Endometrium (tissue), 2 donors: ENCODE data around the gene LANCL2.
A peak's percentile ranks its signal among the peaks of the same experiment; 100 is the strongest.
"Not testable (repeated sequence)": the region's sequence is repeated elsewhere in the genome, so short reads cannot be mapped to it uniquely, and the experiment has no call there.

Source experiments
- FAIRE-seq: peaks from 2 replicates; lab custom pipeline; 2012; peaks lifted over from hg19 to GRCh38; lab: Jason Lieb, UNC
- donor health status: control.
- donor health status: control.

Gene LANCL2

DNA sequence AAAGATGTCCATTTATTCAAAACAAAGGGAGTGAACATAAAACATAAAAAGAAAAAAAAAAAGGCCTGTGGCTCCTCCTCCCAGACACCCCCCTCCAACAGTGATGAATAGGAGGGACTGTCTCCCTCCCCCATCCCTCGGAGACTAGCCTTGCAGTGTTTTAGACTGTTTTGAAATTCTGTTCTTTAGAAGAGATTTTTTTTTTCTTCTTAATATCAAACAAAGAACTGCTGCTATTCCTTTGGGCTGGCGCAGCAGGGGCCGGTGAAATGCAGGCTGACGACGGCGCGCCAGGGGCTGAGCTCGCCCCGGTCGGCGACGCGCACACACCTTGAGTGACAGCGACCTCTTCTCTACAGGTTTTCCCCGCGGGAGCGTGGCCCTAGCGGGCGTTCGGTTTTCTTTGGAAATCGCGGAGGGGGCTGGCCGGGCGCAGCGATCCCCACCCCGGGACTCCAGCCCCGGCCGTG, at the start of gene LANCL2:
Gene LANCL2 (plus strand): TSS at position 133 of the 470 bp plus-strand sequence. CDS start 689 bp downstream, outside the sequence.
- peak; percentile 88 for FAIRE-seq

- peak; percentile 33 for FAIRE-seq
Measured at GRCh38 chr7:55325371-55325792, 39.8 kb upstream of the LANCL2 start.

- FAIRE-seq, result peak; percentile 41
Measured at GRCh38 chr7:55326081-55326835, 38.9 kb upstream of the LANCL2 start.

- FAIRE-seq, result no peak
Measured at GRCh38 chr7:55326945-55327626, 38.1 kb upstream of the LANCL2 start.

DNA sequence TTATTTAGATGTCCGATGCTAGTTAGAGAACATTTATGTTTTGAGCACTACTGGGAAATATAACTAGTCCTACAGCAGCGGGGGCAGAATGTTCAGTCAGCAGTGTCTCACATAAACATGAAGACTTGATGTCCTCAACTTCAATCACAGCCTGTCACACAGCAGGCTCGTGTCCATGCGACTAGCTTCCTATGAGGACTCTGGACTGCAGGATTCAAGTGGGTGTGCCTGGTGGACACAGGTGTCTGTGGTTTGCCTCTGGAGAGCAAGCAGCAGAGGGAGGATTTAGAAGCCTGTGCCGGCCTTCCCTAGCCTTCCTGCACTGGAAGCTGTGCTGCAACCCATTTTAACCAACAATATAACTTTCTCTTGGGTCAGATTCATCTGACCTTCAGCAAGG, 30.0 kb upstream of the LANCL2 start:
- no peak for FAIRE-seq

DNA sequence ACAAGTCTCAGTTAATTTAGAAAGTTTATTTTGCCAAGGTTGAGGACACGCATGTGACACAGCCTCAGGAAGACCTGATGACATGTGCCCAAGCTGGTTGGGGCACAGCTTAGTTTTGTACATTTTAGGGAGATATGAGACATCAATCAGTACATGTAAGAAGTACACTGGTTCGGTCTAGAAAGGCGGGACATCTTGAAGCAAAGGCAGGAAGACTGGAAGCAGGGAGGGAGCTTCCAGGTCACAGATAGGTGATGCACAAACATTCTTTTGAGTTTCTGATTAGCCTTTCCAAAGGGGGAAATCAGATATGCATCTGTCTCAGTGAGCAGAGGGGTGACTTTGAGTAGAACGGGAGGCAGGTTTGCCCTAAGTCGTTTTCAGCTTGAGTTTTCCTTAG, 29.4 kb upstream of the LANCL2 start:
- FAIRE-seq, result no peak

DNA sequence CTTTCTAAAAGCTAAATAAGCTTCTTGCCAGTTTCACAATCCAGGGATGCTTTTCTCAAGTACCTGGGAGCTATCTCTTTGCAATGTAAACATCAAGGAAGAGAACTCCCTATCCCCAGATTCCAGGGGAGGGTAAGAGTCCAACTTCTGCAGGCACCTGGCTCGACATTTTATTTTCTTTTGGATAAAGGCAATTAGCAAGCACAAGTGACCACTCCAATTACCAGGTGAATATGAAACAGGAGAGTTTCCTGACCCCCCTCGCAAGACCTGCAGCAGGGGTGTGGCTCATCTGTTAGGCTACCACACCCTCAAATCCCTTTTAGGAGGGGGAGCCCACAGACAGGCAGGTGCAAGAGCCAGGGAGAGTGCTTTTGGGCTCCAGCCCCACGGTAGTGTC, 28.6 kb upstream of the LANCL2 start:
- no peak for FAIRE-seq

DNA sequence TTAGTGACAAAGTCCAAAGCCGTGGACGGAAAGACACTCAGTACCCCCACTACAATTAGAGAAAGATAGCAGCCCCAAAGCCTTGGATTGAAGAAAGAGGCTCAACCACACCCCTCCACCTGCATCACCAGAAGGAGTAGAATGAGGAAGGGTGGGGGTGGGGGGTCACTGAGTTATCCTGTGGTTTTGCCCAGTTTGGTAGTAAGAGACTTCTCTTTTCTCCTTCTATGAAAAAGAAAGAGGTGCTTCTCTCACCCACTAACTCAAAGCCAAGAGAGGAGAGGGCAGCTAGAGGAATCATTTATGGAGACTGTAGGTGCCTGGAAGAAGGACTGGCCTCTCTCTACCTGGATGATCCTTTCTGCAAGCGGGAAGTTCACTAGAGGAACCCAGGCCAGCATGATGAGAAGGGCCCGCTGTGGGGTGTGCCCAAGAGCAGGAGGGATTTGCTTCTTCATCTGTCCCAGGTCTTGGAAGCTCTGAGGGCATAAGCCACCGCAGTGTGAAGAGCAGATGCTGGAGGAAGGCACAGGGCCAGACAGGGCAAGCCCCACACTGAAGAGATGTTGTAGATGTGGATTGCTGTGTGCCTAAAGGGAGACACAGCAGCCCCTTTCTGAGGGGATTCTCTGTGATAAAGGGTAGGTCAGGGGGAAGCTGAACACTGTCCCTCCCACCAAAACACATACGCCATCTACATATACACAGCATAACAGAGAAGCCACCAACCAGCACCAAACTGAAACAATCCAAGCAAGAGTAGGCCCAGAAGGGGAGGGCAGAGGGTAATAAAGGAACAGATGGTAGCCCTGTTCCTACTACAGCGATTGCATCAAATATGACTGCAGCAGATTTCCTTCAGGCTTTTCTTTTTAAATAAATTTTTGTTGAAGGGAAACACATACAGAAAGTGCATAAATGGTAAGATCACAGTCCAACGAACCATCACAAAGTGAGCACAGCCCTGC, 25.8 kb upstream of the LANCL2 start:
- no peak for FAIRE-seq

- FAIRE-seq, result no peak
Measured at GRCh38 chr7:55342216-55342871, 22.8 kb upstream of the LANCL2 start.

- no peak for FAIRE-seq
Measured at GRCh38 chr7:55343002-55343781, 21.9 kb upstream of the LANCL2 start.

- no peak for FAIRE-seq
Measured at GRCh38 chr7:55343860-55344606, 21.1 kb upstream of the LANCL2 start.

DNA sequence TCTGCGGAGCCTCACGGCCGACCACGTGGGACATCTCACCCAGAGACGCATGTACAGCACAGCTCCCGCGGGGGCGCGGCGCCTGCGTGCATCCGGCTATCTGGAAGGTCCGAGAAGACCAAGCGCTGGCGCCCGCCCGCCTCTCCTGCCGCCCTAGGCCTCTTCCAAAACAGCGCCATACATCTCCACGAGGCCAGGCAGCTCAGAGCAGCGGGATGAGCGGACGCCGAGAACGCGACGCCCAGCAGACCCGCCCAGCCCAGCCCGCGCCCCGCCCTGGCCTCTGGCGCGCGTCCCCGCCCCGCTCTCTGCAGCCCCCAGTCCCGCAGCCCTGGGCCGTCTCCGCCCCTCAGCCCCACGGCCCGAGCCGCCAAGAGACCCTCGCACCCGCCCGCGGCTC, 20.3 kb upstream of the LANCL2 start:
- FAIRE-seq, result no peak

GRCh38 chr7:55345292-55345691, 19.8 kb upstream of the LANCL2 start:
- no peak for FAIRE-seq

- peak; percentile 29 for FAIRE-seq
Measured at GRCh38 chr7:55348502-55348901, 16.6 kb upstream of the LANCL2 start.

- FAIRE-seq, result no peak
Measured at GRCh38 chr7:55349121-55349520, 16.0 kb upstream of the LANCL2 start.

- no peak for FAIRE-seq
Measured at GRCh38 chr7:55350281-55350680, 14.9 kb upstream of the LANCL2 start.

GRCh38 chr7:55351263-55351662, 13.9 kb upstream of the LANCL2 start:
- FAIRE-seq, result no peak

DNA sequence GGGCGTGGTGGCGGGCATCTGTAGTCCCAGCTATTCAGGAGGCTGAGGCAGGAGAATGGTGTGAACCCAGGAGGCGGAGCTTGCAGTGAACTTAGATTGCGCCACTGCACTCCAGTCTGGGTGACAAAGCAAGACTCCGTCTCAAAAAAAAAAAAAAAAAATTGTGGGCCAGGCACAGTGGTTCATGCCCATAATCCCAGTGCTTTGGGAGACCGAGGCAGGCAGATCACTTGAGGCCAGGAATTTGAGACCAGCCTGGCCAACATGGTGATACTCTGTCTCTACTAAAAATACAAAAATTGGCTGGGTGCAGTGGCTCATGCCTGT, 12.2 kb upstream of the LANCL2 start:
- FAIRE-seq, result not testable (repeated sequence)

GRCh38 chr7:55360486-55360885, 4.7 kb upstream of the LANCL2 start:
- FAIRE-seq, result no peak

DNA sequence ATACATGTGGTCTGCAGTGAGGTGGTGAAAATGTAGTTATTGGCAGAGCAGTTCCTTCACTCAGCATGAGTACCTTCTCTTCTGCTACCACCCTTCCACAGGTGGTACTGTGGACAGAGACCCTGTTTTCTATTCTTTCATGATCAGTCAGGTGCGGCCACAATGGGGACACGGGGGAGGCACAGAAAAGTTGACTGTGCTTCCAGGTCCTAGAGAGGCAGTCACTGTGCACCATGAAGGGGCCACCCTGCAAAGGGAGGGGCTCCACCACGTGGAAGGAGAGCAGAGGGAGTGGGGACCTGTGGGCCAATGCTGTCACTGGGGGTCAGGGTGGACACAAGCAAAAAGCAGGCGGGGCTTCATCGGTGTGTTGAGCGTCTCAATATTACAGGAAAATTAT, 3.6 kb upstream of the LANCL2 start:
- FAIRE-seq, result no peak
